ENCODE data around the gene COIL.

- no peak for TF ChIP-seq CTCF (IDR thresholded peaks at IDR 0.05)
- TF ChIP-seq POLR2AphosphoS5 (IDR thresholded peaks at IDR 0.05): no peak
Measured at GRCh38 chr17:57002904-57003303, 42.1 kb upstream of the COIL start.
